GM19328 (cell line): ENCODE measurements around the gene EHD3.

Experiments used
- ATAC-seq: cut with Tn5 transposase; IDR thresholded peaks from one replicate; pipeline ENCODE4 v1.9.1; 2021; ENCODE audit warnings: mild to moderate bottlenecking, moderate library complexity; ENCODE audit not compliant: unreplicated experiment

Gene EHD3

GRCh38 chr2:31234683-31235503 lies 941 bp downstream of the EHD3 start:
- ATAC-seq, result no peak

DNA sequence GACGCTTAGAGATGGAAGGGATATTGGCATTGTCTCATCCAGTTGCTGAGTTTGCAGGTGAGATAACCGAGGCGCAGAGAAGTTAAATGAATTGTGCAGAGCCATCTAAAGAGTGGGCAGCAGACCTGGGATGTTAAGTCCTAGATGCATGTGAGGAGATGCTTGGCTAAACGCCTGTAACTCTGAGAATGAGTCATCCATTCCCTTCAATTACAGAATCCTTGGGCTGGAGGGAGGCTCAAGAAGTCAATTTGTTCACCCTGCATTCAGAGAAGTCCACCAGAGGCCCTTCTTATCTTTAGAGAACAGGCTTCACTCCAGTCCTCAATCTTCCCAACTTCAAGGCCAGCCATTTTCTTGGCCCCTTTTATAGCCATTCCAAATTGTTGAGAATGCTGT lies 1.6 kb downstream of the EHD3 start:
- no peak for ATAC-seq

- no peak for ATAC-seq
Observed at GRCh38 chr2:31236433-31237205, 2.7 kb downstream of the EHD3 start.

GRCh38 chr2:31237348-31238017 lies 3.5 kb downstream of the EHD3 start:
- ATAC-seq, result no peak

DNA sequence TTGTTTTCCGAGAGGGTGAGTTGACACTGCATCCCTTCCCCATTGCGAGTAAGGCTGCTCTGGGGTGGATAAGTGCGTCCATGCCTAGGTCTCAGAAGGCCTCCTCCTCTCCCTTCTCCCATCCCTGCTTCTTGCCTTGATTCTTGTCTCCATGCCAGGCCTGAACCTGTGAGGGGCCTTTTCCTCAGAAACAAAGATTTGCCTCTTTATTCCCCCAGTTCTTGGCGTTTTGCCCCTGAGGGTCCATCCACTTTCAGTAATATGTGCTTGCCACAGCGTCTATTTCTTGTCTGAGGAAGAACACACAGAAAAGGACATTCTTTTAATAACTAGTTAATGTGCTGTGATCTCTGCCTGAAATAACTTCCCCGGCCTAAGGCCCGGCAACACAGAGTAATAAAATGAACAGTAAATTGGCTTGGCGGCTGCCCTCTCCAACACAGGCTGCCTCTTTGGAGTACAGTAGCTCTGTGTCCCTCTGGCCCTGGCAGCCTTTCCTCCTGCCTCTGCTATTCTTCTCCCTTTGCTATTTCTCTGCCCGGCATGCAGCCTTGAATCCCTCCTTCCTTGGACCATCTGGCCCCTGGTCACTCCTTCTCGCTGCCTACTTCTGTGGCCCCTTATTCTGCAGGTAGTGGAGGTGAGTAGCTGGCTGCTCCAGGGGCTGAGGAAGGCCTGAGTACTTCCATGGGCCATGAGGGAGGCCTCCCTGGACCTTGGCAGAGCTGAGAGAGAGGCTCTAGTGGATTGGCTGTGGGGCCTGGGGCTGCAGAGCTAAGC lies 4.4 kb downstream of the EHD3 start:
- no peak for ATAC-seq

GRCh38 chr2:31238906-31239592 lies 5.1 kb downstream of the EHD3 start:
- no peak for ATAC-seq

GRCh38 chr2:31239593-31240177 lies 5.7 kb downstream of the EHD3 start:
- no peak for ATAC-seq

GRCh38 chr2:31240381-31241365 lies 6.7 kb downstream of the EHD3 start:
- ATAC-seq, result no peak

DNA sequence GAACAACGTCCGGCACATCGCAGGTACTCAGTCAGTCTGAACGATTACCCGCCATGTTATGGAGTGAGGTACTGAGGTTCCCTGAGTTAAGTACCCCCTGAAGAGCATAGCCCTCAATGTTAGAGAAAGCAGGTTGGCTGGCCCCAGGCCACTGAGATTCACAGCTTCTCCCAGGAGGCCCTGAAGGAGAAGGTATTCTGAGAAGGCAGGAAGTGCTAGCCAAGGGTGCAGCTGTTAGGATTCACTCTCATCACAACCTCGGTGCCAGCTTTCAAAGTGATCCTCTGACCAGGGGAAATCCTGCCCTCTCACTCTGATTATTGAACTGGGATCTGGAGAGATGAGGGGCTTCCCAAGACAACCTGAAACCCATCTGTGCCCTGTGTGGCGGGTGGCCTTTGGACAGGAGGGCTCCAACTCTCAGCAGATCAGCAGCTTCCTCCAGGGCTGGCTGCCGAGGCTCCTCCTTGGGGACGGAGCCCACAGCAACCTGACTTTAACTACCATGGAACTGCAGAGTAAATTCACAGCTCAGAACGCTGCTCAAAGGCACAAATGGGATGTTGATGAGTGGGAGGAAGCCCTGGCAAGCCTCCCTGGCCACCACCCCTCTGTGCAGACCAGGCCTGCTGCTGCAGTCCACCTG lies 7.8 kb downstream of the EHD3 start:
- ATAC-seq, result no peak

- ATAC-seq, result no peak
Observed at GRCh38 chr2:31243053-31243452, 9.1 kb downstream of the EHD3 start.

- no peak for ATAC-seq
Observed at GRCh38 chr2:31244101-31244500, 10.1 kb downstream of the EHD3 start.

DNA sequence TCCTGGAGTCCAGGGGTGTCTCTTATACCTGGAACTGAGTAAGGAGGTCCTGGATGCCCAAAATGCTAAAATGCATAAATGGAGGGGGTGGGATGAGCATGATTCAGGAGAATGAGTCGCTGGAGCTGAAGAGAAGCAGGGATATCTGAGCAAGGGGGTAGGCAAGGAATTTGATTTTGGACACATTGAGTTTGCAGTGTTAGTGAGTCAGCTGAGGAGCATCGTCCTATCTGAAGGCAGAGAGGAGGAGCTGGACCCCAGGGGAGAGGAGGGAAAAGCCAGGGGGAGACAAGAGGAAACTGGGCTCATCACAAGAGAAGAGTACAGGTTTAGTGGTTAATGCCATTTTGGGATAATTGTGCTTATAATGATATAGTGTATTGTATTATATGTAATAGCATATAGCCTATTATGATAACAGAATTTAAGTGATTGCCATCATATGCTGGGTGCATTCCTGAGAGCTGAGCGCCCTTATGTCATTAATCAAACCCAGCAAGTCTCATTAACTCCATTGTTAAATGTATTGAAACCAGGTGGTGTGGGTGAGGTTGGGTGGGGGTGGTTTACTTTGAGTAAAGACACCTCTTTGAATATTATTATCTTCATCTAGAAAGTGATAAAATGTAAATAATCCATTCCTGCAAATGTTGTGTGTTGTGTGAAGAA lies 12.4 kb downstream of the EHD3 start:
- ATAC-seq, result no peak

DNA sequence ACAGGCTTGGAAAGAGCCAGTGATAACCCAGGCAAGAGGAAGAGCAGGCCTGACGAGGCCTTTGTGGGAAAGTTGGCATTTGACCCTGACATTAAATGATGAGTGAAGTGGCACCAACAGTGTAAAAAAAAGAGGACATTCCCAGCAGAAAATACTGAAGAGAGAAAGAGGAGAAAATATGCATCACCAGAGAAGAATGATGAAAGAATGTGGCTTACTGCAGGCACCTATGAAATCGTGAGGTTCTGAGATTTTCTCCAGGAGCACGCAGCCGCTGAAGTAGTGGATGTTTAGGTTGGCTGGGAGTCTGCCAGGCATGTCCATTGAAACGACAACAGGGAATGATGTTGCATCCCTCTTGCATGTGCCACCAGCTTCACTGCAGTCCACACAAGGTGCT lies 13.8 kb downstream of the EHD3 start:
- ATAC-seq, result no peak

DNA sequence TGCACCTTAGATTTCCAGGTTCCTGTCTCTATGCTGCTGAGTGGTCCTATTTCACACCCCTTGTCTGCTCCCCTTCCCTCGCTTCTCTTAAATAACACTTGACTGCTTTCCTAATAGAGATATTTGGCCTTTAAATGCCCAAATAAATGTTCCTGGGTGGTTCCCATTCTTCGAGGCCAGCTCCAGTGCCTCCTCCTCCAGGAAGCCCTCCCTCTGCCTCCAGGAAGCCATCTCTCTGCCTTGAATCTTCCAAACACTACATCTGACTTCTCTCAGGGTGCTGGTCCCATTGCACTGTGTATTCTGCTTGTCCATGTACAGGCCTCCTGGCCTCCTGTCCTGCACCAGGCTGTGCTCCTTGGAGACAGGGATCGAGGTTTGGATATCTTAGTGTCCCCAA lies 14.2 kb downstream of the EHD3 start:
- no peak for ATAC-seq

- no peak for ATAC-seq
Observed at GRCh38 chr2:31249009-31249690, 15.2 kb downstream of the EHD3 start.

- no peak for ATAC-seq
Observed at GRCh38 chr2:31251018-31251417, 17.1 kb downstream of the EHD3 start.

DNA sequence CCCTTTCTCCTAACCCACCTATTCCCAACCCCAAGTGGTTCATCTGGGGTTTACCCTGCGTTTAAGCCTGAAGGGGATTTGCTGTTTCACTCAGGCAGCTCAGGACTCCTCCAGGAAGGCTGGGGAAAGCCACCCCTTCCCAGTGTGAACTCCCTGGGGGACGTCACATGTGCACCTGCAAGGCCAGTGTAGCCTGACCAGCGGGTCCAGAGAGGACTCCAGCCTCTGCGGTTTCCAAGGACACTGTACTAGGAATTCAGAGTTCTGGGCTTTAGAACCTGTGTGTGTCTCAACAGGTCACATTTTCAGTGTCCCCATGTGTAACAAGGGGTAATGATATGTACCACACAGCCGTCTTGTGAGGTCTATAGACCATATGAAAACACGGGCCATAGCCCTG lies 17.9 kb downstream of the EHD3 start:
- no peak for ATAC-seq
